Sigmoid colon (tissue), 4 donors: ENCODE measurements around the gene ACKR2.

Source experiments
- CTCF ChIP-seq, 4 experiments: fragments of 450-650 bp in 3 of 4; fragments of 200-600 bp in 1 of 4; IDR thresholded peaks; one replicate each; pipeline ENCODE4 v1.5.1; 2016 to 2019; ENCODE audit warnings: antibody characterized with exemption in 4 of 4, mild to moderate bottlenecking in 3 of 4, moderate library complexity in 2 of 4
- POLR2A ChIP-seq, 2 donors: fragments of 450-650 bp; IDR thresholded peaks; one replicate each; pipeline ENCODE4 v1.6.1; 2016; ENCODE audit warnings: antibody characterized with exemption in 2 of 2, mild to moderate bottlenecking in 2 of 2, moderate library complexity in 2 of 2
- POLR2AphosphoS5 ChIP-seq, 4 donors: sonication (generic); formaldehyde crosslinking; IDR thresholded peaks; one replicate each; pipeline ENCODE4 v1.6.1; 2017; ENCODE audit warnings: antibody characterized with exemption in 4 of 4

DNA sequence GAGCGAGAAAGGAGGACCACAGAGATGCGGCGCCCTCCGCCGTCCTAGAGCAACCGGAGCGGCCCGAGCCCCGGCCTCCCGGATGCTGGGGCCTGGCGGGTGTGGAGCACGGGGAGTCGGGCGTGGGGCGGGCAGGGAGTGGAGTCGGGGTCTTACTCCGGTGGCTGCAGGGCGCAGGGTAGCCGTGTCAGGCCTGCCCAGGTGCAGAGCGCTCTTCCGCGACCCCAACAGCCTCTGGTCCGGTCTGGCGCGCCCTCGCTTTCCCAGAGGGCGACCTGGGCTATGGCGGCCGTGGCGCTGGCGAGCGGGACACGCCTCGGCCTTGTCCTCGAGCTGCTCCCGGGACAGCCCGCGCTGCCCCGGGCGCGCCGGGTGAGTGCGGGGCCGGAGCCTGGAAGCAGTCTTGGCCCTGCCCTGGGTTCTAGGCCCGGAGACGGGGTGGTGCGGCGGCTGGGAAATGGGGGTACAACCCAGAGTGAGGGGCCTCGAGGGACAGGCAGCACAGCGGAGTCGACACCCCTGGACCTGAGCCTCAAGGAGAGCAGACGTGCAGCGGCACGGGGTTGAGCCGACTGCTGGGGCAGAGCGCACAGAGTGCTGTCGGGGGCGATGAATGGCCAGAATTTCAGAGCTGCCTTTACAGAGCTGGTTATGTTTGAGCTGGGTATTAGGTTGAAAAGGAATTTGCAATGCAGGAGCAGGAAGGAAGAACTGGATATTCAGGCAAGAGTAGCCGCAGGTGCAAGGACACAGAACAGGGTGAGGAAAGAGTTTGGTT is 97.0 kb downstream of the ACKR2 start, which contains the start of gene ZNF662:
- TF ChIP-seq POLR2A (IDR thresholded peaks at IDR 0.05) (peak in 1 of 2 donors; percentile 11), CTCF (IDR thresholded peaks at IDR 0.05) (no peak), POLR2AphosphoS5 (IDR thresholded peaks at IDR 0.05) (peak in 2 of 4 donors; percentile 54 to 63)
